Spleen (tissue), 11 donors: ENCODE results near the gene ATXN7L2. TPM values are rescaled to one million over a fixed set of nuclear protein-coding genes. Genes with fewer than 3 reads are reported as not detected.

Experiments
- DNase-seq: peaks from one replicate; pipeline ENCODE4 v3.0.0-alpha.2; 2020
- H3K27ac ChIP-seq, 8 donors: fragments of 200-600 bp; sonication (generic) in 7 of 8; 1 replicate in 4 of 8; 2 replicates in 4 of 8; pipeline versions ENCODE4 v1.5.0 to v1.8.0; 2016 to 2021; ENCODE audit warnings: inconsistent platforms in 4 of 8, mild to moderate bottlenecking in 4 of 8, moderate library complexity in 1 of 8
- H3K27me3 ChIP-seq, 7 donors: fragments of 200-600 bp; sonication (generic) in 6 of 7; replicated peaks in 1 of 7; 1 replicate in 4 of 7; 2 replicates in 3 of 7; pipeline versions ENCODE4 v1.5.0 to v1.8.0; 2016 to 2021; ENCODE audit warnings: inconsistent platforms in 3 of 7, mild to moderate bottlenecking in 1 of 7
- H3K36me3 ChIP-seq, 6 donors: fragments of 200-600 bp; sonication (generic) in 5 of 6; 1 replicate in 4 of 6; 2 replicates in 2 of 6; pipeline versions ENCODE4 v1.5.0 to v1.8.0; 2016 to 2021; ENCODE audit warnings: inconsistent platforms in 2 of 6
- H3K4me1 ChIP-seq, 6 donors: fragments of 200-600 bp; sonication (generic) in 5 of 6; 1 replicate in 3 of 6; 2 replicates in 3 of 6; pipeline versions ENCODE4 v1.5.0 to v1.8.0; 2016 to 2021; ENCODE audit warnings: inconsistent platforms in 3 of 6
- H3K4me3 ChIP-seq, 8 donors: fragments of 200-600 bp; sonication (generic) in 7 of 8; 1 replicate in 4 of 8; 2 replicates in 4 of 8; pipeline versions ENCODE4 v1.5.0 to v1.8.0; 2016 to 2021; ENCODE audit warnings: inconsistent platforms in 4 of 8, mild to moderate bottlenecking in 4 of 8, moderate library complexity in 2 of 8
- H3K9me3 ChIP-seq, 8 donors: fragments of 200-600 bp; sonication (generic) in 7 of 8; 1 replicate in 4 of 8; 2 replicates in 4 of 8; pipeline versions ENCODE4 v1.5.0 to v1.8.0; 2016 to 2021; ENCODE audit warnings: inconsistent platforms in 4 of 8
- CTCF ChIP-seq, 11 experiments: fragments of 200-600 bp in 7 of 11; fragments of 450-650 bp in 4 of 11; sonication (generic) in 4 of 11; IDR thresholded peaks in 8 of 11; conservative IDR thresholded peaks in 3 of 11; 1 replicate in 7 of 11; 2 replicates in 4 of 11; pipeline versions ENCODE4 v1.4.0 to v1.8.0; 2016 to 2021; ENCODE audit warnings: antibody characterized with exemption in 11 of 11, inconsistent platforms in 4 of 11, mild to moderate bottlenecking in 1 of 11
- POLR2A ChIP-seq, 3 donors: fragments of 450-650 bp; IDR thresholded peaks; one replicate each; pipeline ENCODE4 v1.5.1; 2017; ENCODE audit warnings: antibody characterized with exemption in 3 of 3, mild to moderate bottlenecking in 1 of 3
- POLR2AphosphoS5 ChIP-seq, 3 donors: sonication (generic); formaldehyde crosslinking; IDR thresholded peaks; one replicate each; pipeline ENCODE4 v1.5.1; 2017; ENCODE audit warnings: antibody characterized with exemption in 3 of 3
- WGBS, 5 donors: extraction: QIAGEN DNeasy Blood & Tissue Kit in 3 of 5; methylation state at CpG; one replicate each; pipeline versions ENCODE4 v1.1.5 to v1.1.7; 2013 to 2018; 5-methylcytosine and 5-hydroxymethylcytosine counted together
- intact Hi-C: fragments of 100-400 bp; cut with DNase I; formaldehyde crosslinking; loops from one replicate; pipeline ENCODE4 v1.15.0; 2023; ENCODE audit warnings: low total_unique reads
- polyA plus RNA-seq, 3 donors: library from polyadenylated mRNA; stranded (reverse); fragments of 200-250 nt; gene quantifications; one replicate each; pipeline ENCODE4 v1.2.1, GENCODE V29; 2013
- total RNA-seq, 7 donors: library from RNA; depleted of rRNA in 3 of 7; stranded (reverse); fragments of >200 nt in 3 of 7; fragmentation: NEBNext Ultra II Directional in 4 of 7; extraction: Animal tissue kit (Norgen Biotek cat#: 25700) in 4 of 7; gene quantifications; one replicate each; pipeline versions ENCODE4 v1.1.0 to v1.2.1, GENCODE V29; 2016 to 2021
- donor health status: healthy with polysubstance abuse.
- donor health status: DM: no; HTN: no; CAD: no; lungs with moderate emphysema.
- donor health status: DM: no; HTN: no; CAD: no.
- donor health status: Bipolar disorder and iron deficiency.
- donor health status: healthy.
- donor health status: DM: no; HTN: no; CAD: no.
- donor health status: DM: yes; HTN: yes; CAD: no.

ATXN7L2 gene
- total and polyA plus RNA-seq, 10 donors, result 7.1 to 16.8 (median 8.8) TPM

DNA sequence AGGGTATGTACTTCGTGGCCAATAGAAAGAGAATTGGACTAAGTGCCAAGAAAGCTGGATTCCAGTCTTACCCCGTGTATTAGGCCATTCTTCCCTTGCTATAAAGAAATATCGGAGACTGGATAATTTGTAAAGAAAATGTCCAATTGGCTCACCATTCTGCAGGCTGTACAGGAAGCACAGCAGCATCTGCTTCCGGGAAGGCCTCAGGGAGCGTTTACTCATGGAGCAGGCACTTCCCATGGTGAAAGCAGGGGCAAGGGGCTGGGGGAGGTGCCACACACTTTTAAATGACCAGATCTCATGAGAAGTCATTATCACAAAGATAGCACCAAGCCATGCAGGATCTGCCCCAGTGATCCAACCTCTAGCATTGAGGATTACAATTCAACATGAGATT is 33.6 kb downstream of the ATXN7L2 start:
- Histone ChIP-seq H3K4me3 (no peak overlapping the region), H3K36me3 (no peaks in the 10 kb centered on the region), H3K27ac (no peak overlapping the region), H3K4me1 (no peaks in the 10 kb centered on the region), H3K27me3 (peaks cover 0 to 12% (median 0%) of the 10 kb centered on the region in 7 donors), H3K9me3 (no peaks in the 10 kb centered on the region)
- intact Hi-C loops, result no loop called here
- no peak for TF ChIP-seq POLR2AphosphoS5 (IDR thresholded peaks at IDR 0.05)
- TF ChIP-seq CTCF (IDR thresholded peaks at IDR 0.05 in 8 of 11, conservative IDR thresholded peaks at IDR 0.05 in 3 of 11), result no peak
- TF ChIP-seq POLR2A (IDR thresholded peaks at IDR 0.05), result no peak
- DNase-seq, result no peak
- WGBS, 5 donors, result 79 to 94% (median 85%) methylated on average over 5 of the region's 5 CpGs

- Histone ChIP-seq H3K4me3 (no peak overlapping the region), H3K27me3 (peaks cover 0 to 12% (median 0%) of the 10 kb centered on the region in 7 donors), H3K36me3 (no peaks in the 10 kb centered on the region), H3K27ac (no peak overlapping the region), H3K9me3 (no peaks in the 10 kb centered on the region), H3K4me1 (no peaks in the 10 kb centered on the region)
- TF ChIP-seq POLR2AphosphoS5 (IDR thresholded peaks at IDR 0.05) (no peak), CTCF (IDR thresholded peaks at IDR 0.05 in 8 of 11, conservative IDR thresholded peaks at IDR 0.05 in 3 of 11) (no peak), POLR2A (IDR thresholded peaks at IDR 0.05) (no peak)
- intact Hi-C loops, result no loop called here
- WGBS, 5 donors, result 77 to 82% (median 79%) methylated on average over 14 of the region's 14 CpGs
- DNase-seq, result no peak
Measured at GRCh38 chr1:109521002-109521951, 37.6 kb downstream of the ATXN7L2 start.

DNA sequence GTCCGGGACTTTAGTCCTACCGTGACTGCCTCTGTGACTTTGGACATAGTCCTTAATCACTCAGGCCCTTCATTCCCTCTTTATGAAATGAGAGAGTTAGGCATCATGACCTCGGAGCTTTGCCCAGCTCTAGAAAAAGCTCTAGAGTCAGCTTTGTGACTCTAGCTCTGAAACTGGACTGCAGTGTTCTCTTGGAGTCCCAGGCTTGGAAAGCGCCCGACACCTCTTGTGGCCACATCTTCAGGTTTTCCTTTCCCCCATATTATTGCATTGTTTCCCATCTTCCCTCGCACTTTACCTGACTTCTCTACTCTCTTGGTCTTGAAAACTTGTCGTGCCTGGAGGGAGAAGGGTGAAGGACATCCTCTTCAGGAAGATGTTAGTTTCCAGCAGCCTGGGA is 38.3 kb downstream of the ATXN7L2 start:
- WGBS, 5 donors, result 82 to 92% (median 88%) methylated on average over 7 of the region's 7 CpGs

More for the DNA sequence above, 38.3 kb downstream of the ATXN7L2 start:
- no peak for TF ChIP-seq POLR2AphosphoS5 (IDR thresholded peaks at IDR 0.05)
- TF ChIP-seq POLR2A (IDR thresholded peaks at IDR 0.05), result no peak
- no peak for TF ChIP-seq CTCF (IDR thresholded peaks at IDR 0.05 in 8 of 11, conservative IDR thresholded peaks at IDR 0.05 in 3 of 11)
- H3K9me3 ChIP-seq, result no peaks in the 10 kb centered on the region
- no peak for DNase-seq
- H3K4me1 ChIP-seq, result no peaks in the 10 kb centered on the region
- peaks cover 0 to 12% (median 0%) of the 10 kb centered on the region in 7 donors for H3K27me3 ChIP-seq
- H3K36me3 ChIP-seq, result no peaks in the 10 kb centered on the region
- intact Hi-C loops, result no loop called here
- no peak overlapping the region for H3K27ac ChIP-seq
- H3K4me3 ChIP-seq, result no peak overlapping the region
